Measurements from ENCODE around the gene MYO18B.
"Not testable (repeated sequence)": the region's sequence is repeated elsewhere in the genome, so short reads cannot be mapped to it uniquely, and the experiment has no call there.

Gene MYO18B

DNA sequence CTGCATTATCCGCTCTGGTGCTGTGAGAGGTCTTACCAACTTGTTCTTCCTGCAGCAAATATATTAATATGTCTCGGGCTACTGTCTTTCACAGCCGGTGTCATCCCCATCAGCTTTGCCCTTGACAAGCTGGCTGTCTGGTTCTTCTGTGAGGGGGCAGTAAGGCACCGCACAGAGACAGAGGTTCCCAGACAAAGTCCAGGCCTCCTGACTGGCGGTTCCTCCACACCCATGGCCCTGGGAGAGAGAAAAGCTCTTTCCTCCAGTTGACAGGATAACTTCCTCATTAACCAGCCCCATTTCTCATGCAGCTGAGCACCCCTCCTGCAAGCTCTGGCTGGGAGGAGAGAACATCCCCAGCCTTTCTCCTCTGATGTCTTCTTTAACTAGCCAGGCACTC, 214.8 kb downstream of the MYO18B start:
- no peak for DNase-seq

DNA sequence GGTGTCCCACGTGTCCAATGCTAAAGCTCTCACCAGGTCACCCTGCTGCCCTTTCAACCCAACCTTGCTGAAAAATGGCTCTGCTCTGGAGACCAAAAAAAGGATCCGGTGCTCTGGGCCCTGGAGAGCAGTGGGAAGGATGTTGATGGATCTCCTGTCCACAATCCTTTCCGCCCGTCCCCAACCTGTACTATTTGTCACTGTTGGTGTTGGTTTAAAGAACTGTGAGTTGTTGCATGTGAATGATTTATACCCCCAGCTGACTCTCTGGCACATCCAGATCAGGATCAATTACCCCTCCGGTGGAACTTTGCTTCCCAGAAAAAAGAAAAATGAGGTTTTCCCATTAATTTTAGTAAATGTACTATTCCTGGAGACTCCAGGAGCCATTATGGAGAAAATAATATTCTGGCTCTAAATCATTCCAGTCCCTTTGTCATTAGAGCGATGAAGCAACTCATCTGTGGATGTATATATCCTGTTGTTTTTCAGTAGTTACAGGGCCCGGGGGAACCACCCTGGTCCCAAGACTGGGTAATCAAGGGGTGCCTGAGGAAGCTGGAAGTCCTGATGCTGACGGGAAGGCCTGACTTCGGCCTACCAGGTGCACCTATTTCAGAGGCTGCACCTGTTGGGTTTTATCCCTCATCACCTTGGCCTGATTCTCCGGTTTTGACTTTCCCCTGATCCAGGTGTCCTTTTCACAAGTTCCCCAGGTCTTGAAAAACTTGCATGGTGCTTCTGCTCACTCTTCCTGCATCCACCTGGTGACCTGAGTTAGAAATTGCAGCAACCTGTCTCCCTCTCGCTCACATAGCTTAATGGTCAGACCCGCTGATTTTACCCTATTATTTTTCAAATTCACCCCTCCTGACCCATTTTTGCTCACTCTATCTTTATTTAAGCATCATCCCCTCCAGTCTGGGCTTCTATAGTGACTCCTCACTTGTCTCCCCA, 218.1 kb downstream of the MYO18B start:
- DNase-seq: no peak

DNA sequence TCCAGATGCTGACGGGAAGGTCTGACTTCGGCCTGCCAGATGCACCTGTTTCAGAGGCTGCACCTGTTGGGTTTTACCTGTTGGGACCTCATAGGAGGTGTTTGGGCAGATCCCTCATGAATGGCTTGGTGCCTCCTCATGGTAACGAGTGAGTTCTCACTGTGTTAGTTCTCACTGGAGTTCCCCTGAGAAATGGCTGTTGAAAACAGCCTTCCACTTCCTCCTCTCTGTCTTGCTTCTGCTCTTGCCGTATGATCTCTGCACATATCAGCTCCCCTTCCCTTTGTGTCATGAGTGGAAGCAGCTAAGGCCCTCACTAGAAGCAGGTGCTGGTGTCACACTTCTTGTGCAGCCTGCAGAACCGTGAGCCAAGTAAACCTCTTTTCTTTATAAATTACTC, 219.7 kb downstream of the MYO18B start:
- DNase-seq: no peak

DNA sequence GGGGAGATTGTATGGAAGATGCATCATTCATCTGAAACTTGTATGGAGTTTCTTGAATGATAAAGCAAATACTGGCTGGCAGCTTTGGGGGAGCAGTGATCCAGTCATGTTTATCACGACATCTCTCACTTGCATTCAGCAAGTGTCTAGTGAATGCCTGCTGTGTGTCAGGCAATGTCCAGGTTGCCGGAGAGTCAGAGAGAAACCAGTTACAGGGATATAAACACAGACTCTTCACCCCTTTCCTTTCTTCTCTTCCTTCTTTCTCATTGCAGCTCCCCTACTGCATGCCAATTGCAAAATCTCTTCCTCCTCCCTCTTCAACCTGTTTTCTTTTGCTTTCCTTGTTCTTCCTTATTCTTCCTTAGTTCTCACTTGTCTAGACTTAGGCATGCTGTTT, 220.7 kb downstream of the MYO18B start:
- DNase-seq: no peak

DNA sequence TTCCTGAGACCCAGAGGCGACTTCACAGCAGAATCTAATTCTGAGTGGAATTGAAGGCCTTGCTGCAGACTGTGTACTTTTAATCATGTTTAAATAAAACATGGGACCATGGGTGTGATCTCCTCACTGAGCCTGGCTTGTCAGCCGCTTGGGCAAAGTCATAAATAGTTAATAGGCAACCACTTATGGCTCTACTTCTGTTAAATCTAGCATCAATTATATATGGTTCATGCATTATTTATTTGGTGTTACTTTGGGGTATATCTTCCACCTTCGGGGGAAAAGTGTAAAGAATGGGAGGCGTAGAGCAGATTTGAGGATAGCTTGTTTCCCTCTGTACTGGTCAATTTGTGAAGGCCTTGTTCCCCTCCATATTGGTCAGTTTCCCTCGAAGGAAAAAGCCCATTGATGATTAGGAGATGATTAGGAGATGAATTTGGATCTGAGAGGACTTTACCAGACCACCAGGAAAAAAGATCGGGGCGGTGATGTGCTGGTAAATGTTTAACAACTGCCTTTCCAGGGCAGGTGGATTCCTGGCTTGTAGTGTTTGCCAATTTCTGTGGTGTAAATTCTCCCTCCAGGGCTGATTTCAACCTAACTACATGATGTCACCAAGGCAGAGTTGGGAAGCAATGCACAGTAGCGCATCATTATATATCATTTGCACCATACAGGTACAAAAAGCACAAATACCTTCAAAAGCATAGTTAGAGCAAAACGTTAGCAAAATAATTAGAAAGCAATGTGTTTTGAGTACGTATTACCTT, 223.2 kb downstream of the MYO18B start:
- no peak for DNase-seq

DNA sequence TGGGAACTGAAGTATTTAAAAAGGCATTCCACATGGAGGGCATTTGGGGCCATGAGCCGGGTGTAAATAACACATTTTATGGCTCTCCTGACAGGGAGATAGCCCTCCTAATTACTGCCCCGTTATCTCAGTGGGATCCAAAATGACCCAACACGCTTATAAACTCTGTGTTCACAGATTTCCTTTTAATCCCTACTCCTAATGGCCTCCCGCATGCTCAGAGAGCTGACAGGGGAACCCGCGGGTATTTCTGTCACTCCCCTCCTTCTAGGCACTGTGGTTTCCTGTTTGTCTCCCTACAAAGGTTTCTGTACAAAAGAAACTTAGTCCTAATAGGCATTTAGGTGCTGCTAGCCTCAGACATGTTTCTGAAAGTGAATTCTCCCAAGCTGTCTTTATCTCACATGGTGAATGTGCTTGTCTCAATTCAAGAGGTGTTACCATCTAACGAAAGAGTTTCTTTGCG, 224.5 kb downstream of the MYO18B start:
- no peak for DNase-seq

DNA sequence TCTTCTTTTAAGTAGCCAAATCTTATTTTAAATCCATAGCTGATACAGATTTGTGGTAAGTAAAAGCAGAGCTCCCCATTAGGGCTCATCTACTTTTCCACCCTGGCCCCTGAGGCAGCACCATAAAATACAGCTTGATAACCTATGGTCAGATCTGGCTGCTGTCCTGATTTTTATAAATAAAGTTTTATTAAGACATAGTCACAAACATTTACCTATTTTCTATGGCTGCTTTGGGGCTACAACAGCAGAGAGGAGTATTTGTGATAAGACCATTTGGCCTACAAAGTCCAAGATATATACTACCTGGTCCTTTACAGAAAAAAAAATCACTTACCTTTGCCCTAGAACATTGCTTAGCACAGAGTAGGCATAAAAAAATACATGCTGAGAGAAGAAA, 227.3 kb downstream of the MYO18B start:
- DNase-seq: no peak

DNA sequence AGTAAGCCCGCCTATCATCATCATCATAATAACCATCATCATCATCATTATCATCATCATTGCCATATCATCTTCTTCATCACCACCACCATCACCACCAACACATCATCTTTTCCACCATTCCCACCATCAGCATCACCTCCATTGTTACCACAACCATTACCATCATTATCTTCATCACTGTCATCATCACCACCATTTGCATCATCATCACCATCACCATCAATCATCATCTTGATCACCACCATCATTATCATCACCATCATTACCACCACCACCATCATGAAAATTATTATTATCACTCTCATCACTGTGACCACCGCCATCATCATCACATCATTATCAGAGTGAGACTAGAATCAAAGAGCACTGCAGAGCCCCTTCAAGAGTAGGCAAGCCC, 227.9 kb downstream of the MYO18B start:
- DNase-seq: no peak

DNA sequence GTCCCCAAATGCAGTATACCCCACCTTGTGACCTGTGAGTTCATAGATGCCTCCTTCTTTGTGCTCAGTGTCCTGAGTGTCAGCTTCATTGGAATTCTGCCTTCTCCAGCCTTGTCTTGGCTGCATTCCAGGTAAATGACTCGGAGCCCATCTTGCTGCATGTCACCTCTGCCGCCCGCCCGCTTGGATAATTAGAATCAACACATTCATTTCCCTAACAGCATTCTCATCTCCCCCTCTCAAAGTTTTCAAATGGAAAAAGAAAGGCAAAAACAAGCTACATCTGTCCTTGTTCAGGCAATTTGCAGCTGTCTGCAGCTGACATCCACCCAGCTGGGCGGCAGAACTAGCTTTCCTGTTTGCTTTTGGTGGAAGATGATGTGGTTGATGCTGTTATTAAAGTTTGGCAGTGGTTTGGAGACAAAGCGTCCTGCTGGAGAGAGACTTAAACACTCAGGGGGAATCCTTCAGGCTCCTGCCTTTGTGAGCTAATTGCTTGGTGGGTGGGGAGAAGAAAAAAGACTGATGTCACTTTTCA, 228.5 kb downstream of the MYO18B start:
- no peak for DNase-seq

DNA sequence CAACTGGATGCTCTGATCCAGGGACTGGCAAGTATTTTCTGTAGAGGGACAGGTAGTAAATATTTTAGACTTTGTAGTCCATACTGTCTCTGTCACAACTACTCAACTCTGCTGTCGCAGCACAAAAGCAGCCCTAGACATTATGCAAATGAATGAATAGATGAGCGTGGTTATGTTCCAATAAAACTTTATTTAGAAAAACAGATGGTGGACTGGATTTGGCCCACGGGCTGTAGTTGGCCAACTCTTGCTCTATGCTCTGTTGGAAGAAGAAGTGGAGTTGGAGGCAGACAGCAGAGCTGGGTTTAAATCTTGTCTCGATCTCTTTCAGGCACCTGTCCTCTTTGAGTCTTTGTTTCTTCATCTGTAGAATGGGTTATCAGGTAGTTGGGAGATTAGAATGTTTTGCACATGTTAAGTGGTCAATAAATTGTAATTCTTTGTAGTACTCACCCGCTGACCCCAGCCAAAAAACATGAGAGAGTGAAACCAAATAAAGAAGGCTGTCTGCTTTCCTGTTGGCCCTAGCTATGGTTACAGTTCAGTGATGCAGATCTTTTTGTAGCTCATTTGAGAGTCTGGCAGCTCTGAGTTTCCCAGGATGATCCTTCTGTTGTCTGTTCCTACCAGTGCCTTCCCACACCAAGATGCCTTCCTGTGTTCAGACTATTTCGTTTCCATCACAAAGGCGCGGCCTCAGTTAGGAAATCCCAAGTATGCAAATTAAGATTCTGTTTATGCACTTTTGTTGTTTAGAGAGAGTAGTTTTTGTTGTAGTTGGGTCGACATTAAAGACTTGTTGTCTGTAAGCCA, 229.2 kb downstream of the MYO18B start:
- DNase-seq: no peak

DNA sequence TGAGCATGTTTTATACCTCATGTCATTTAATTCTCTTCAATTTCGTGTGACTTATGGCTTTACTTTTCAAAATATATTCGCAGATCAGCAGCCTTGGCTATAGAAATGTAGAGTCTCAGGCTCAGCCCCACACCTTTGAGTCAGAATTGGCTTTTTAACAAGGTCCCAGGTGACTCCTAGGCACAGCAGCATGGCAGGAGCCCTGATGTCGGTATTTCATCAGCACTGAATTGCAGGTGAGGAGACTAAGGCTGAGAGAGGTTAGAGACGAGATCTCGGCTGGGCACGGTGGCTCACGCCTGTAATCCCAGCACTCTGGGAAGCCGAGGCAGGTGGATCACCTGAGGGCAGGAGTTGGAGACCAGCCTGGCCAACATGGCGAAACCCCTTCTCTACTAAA, 230.4 kb downstream of the MYO18B start:
- no peak for DNase-seq

DNA sequence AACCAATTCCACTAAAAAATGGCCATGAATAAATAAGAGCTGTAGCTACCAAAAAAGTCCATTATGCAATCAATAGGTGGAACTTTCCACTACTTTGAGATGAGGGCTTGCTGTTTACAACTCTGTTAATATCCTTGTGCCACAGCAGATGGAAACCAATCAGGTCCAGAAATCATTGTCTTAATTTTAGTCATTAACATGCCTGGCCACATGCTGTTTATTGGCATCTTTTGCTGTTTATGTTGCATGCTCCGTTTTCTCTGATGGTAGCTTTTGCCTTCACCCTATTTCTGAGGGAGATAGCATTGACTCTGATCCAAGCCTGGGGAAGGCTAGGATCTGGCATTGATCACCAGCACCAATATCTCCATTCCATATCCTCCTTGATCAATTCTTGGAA, 234.4 kb downstream of the MYO18B start:
- no peak for DNase-seq

DNA sequence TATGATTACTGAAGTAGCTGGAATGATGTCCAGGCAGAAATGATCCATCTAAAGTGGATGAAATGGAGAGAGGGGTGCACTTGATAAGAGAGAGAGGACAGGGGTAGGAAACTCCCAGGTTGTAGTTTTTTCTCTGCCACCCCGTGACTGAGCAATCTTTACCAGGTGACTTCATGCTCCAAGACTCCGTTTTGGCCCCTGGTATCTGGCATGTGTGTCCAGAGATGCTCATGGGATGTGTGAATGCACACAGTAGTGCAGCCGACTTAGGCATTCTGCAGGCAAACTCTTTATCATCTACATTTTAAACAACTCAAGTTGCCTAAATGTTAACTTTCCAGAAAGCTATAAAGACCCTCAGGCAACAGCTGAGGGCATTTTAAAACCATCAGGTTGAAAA, 238.0 kb downstream of the MYO18B start:
- no peak for DNase-seq

DNA sequence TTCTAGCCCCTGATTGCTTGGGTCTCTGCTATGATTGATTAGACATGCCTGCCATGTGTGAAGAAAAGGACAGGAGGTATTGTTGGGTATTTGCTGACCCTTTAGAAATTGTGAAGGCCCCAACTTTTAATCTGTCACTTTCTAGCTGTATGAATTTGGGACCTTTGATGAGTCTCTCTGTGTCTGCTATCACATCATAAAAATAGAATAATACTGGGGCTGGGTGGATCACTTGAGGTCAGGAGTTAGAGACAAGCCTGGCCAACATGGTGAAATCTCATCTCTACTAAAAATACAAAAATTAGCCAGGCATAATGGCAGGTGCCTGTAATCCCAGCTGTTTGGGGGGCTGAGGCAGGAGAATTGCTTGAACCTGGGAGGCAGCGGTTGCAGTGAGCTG, 242.9 kb downstream of the MYO18B start:
- not testable (repeated sequence) for DNase-seq

DNA sequence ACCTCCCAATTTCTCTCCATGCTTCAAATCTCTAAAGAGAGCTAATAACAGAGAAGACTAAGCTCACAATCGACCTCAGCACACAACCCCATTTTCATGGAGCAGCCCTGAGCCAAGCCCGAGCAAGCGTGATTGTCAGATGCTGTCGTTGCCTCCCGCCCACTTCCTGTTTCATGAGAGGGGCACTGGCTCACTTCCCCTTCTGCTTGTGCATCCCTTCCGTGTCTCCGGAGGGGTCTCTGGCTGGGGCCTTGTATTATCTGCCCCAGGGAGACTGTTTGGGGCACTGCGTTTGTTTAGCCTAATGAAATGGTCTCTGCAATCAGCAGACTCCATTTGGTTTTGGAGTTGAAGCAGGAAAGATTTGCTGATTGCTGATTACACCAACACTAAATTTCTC, 246.0 kb downstream of the MYO18B start:
- DNase-seq: no peak

DNA sequence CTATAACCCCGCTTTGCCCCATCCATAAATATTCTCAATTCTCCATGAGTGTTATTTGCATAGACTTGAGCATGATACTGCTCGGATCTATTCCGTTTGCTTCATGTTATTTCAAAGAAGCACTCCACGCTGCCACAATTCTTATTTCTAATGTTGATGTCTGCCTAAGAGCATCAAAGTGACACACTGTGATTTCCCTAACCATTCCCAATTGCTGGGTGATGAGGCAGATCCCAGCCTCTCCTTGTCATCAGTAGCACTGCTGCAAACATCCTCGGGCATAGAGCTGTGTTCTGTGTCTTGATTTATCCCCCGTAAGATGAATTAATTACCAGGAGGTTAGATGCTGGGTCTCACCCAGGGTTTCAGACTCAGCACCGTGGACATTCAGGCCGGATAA, 249.0 kb downstream of the MYO18B start:
- no peak for DNase-seq

DNA sequence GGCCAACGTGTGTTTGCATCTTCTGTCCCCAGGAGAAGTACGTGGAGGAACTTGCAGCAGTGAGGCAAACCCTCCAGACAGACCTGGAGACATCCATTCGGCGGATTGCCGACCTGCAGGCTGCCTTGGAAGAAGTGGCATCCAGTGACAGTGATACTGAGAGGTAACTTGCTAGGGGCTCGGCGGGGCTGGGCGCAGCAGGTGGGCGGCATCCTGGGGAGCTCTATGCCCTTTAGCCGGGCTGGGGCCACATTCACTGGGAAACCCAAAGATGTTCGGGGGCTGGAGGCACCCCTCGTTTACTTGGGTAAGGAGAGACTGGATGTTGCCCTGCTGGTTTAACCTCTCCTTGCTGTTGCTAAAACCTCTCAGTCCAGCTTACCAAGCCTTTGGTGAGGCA, 250.3 kb downstream of the MYO18B start:
- DNase-seq: no peak

DNA sequence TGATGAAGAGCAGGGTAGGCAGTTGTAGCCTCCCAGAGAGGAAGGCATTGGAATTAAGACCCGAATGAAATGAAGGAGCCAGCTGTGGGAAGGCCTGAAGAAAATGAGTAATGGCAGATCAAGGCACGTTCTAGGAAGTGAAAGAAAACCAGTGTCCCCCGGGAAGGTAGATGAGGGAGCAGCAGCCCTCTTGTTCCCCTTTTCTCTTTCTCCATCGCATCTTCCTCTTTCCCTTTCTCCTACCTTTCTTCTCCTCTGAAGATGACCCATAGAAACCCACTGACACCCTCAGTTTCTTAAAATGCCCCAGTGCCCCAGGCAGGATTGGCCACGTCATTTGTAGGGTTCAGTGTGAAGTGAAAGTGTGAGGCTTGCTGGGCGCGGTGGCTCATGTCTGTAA, 254.7 kb downstream of the MYO18B start:
- no peak for DNase-seq

DNA sequence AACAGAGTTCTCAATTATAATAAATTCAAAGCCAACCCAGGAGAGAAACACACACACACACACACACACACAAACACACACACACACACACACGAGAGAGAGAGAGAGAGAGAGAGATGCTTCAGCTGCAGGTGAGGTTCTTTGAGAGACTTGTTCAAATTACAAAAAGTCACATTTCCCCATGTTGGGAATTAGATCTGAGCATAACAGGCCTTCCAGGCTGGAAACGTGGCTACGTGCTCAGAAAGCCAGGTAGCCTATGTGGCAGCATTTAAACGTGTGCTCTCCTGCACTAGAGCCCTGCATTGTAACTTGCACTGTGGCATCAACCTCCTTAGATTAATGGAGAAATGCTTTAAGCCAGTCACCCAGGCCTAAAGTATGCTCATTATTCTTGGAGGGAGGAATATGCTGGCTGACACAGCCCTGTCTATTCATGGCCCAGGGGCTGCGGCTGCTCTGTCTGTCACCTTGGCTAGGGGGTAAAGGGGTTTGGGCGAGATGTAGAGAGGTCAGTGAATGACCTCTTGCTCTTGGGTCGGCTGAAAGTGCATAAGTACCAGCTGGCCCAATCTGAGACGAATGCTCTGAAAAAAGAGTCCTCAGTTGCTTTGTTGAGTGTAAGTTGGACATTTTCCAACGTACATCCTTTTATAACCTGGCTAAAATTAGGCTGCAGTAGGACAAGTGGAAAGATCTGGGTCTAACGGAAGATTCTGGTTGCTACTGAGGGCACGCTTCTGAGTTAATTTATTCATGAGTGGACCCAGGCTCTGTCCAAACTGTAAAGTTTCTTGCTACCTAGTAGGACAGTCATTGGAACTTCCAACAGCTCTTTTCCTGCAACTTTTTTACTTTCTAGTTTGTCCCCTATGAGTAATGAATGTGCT, 256.1 kb downstream of the MYO18B start:
- DNase-seq: no peak

DNA sequence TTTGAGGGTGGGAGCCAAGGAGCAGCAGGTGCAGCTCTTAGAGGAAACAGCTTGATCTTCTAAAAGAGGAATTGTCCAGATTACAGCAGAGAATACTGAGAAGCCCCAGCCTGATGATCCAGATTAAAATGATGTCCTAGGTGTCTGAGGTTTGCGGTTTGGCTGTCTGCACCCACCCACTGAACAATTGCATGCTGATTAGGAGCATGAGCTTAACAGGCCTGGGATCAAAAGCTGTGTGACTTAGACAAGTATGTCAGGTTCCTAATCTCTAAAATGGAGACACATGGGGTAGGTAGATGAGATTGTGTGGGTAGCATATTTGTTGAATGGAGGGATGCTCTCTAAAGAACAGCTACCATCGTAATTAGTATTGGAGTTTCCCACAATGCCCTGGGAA, 260.5 kb downstream of the MYO18B start:
- DNase-seq: no peak

DNA sequence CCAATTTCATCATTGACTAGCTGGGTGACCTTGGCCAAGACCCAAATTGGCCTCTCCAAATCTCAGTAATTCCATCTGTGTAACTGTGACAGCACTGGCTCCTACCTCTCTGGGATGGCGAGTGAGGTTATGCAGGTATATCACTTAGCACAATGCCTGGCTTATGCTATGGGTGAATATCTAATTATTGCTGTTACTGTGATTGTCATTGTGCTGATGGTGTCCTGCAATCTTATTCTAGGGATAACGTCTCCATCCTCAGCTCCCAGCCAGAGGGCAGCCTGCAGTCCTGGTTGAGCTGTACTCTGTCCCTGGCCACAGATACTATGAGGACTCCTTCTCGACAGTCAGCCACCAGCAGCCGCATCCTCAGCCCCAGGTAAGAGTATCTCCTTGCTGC, 262.5 kb downstream of the MYO18B start:
- no peak for DNase-seq

DNA sequence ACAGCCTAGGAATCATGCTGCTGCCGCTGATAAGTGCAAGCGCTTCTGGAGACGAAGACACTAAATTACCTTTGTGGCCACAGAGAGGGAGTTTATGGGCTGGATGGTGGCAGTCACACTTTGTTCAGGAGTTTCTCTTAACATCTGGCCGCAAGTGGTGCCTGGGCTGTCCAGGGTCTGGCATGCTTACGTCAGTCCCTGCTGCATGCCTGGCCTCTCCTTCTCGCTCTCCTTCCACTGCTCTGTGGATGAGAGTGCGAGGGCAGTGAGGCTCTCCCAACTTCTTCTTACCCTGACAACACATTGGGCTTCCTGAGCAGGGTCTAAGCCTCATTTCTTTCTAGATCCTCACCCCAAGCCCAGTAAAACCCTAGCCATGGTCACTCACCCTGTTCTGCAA, 266.6 kb downstream of the MYO18B start:
- DNase-seq: no peak
